ENCODE measurements around the gene SYT15B.
"Not testable (repeated sequence)": the region's sequence is repeated elsewhere in the genome, so short reads cannot be mapped to it uniquely, and the experiment has no call there.

The SYT15B gene

GRCh38 chr10:47763554-47764175 is at the start of gene SYT15B:
TSS of gene SYT15B (minus strand) at chr10:47763592. CDS start at chr10:47762640, 952 bp downstream.
- DNase-seq, result not testable (repeated sequence)

DNA sequence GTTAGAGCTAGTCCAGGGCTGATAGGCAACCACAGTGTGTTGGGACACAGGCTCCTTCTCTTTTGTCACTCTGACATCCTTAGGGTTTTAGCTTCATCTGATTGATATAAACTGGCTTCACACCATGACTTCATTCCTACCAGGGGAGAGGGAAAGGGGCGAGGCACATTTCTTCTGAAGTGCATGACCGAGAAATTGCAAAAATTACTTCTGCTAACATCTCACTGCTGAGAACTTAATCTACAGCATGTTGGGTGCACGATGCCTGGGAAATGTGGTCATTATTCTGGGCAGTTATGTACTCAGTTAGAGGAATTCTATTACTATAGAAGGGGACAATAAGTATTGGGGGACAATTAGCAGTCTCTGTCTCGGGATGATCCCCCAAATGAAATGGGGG is 16.2 kb upstream of the SYT15B start:
- DNase-seq, result not testable (repeated sequence)

DNA sequence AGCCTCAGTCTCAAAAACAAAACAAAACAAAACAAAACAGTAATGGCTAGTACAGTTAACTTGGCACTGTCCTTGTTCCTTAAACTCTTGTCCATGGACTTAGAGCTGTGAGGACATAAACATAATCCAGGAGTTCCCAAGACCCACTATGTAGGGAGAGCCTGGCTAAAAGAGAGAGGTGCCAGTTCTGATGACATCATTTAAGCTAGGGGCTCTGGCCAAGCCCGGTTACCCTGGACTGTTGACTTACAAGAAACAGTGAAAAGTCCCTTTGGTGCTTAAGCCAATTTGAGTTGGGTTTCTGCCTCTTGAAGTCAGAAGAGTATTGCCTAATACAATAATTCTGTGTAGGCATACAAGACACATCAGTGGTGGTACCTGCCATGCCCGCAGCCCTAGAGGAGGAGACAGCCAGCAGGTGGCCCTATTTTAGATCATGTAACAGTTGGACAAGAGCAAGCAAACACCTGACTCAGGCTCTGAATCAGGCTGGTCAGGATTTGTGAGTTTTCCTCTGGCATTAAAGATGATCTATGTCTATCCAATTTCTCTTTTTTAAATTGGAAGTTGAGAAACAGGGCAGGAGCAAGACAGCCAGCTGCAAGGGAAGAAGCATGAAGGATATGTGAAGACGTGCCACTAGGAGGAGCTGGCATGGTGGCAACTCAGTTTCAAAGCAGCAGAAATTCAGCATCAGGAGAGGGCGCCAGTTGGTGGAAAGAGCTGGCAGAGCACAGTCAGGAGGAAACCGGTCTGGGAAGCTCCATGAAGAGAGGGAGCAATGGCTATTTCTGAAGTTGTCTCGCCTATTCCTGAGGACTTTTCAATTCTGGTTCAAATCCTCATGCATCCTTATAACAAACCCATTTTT is 12.2 kb upstream of the SYT15B start:
- DNase-seq, result not testable (repeated sequence)

GRCh38 chr10:47770745-47771144 is 7.4 kb upstream of the SYT15B start:
- DNase-seq, result not testable (repeated sequence)

DNA sequence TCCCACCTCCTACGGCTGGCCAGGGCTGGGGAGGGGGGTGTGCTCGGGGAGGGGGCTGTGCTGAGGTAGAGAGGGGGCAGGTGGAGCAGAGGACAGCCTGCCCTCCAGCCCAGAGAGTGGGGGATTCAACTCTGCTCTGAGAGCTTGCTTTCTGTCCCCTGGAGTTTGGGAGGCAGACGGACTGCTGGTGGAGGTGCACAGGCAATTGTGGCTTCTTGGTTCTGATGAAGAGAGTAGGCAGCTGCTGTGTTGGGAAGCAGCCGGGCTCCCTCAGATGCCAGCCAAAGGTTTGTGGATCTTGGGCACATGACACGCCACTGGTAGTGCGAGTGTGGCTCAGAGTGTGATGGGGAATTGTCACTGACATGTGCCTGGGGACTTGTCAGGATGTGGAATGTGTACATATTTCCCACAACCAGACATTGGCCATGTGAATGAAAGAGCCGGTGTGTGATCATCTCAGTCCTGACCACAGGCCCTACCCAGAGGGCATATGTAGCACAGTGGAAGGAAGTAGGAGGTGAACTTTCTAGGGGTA is 5.3 kb upstream of the SYT15B start:
- DNase-seq, result not testable (repeated sequence)

- DNase-seq, result not testable (repeated sequence)
These were observed 4.7 kb upstream of the SYT15B start for GRCh38 chr10:47768085-47768484.

DNA sequence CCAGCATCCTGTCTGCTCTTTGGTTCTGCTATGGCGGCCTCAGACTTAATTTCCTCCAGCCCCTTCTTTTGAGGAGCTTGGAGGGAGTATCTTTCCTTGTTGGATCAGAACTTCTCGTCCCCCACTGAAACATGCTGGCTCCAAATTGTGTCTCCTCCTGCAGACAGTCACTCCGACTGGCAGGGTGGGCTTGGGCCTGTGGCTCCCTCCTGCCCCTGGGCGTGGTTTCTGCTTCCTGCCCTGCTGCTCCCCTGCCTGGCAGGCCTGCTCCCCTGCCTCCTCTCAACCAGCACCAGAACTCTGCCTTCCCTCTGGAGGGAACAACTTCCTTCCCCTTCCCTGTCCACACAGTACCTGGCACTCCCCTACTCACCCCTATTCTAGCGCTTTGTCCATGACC is 3.8 kb upstream of the SYT15B start:
- not testable (repeated sequence) for DNase-seq

DNA sequence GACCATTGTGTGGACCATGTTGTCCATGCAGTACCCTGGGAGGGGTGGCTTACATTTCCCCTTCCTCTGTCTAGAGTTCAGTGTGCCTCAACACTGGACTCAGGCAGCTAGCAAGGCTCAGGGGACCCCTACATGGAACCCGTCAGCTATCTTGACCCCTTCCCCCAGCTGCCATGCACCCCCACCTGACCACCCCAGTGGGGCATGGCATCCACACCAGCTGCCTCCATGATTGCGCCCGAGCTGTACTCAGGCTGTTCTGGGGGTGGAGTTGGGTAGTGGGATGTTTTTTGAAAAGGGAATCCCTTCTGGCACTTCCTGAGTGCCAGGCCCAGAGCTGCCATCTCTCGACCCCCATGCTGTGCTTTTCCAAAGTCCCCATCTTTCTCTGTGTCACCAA is 1.8 kb upstream of the SYT15B start:
- not testable (repeated sequence) for DNase-seq

DNA sequence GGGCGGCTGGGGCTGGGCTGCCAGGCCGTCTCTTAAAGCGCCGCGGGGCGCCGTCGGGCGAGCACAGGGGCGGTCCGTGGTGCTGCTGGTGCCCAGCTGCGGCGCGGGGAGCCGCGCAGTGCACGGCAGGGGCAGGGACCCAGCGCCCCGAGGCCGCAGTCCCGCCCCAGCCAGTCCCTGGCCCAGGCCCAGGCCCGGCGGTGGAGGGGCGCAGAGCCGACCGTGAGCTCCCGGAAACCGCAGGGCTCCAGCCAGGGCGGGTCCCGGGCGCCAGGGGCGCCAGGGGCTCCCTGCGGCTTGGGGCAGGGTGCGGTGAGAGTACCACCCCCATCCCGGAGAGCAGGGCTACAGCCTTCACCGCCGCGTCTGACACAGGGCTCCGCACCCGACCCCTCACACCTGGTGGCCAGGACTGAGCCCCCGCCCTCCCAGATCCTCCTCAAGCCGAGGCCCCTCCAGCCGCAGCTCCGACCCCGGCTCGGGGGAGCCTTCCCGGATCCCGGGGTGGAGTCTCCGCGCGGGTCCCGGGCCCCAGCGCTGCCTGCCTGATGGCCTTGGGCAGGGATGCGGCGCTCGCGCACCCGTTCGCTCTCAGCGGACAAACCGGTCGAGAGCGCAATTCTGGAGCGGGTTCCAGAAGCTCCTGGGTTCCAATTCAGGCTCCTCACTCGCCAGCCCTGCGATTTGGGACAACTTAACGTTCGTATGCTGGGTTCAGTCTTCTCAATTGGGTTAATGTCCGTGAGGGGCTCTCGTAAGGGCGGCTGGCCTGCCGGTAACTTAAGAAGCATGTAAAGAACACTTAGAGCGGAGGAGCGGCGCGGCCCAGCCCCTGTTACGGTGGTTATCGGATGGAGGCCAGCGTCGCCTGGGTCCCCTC is 478 bp downstream of the SYT15B start:
- not testable (repeated sequence) for DNase-seq

- DNase-seq, result not testable (repeated sequence)
These were observed 4.5 kb downstream of the SYT15B start for GRCh38 chr10:47758855-47759254.

DNA sequence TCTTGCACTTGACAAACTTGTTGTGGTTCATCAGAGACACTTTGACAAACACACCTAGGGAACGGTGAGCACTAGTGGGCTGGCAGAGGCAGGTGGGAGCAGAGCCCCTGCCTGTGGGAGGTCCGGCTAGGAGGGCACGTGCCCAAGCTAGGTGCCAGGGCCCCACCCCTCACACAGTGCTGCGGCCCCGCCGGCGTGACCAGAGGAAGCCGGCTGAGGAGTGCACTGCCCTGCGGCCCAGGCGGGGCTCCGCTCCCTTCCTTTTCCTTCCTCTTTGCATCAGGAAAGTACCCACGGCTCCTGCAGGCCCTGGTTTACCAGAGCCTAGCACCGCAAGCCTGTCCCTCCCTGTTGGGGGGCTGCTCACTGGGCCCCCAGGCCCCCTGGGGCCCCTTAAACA is 7.2 kb downstream of the SYT15B start:
- DNase-seq, result not testable (repeated sequence)

DNA sequence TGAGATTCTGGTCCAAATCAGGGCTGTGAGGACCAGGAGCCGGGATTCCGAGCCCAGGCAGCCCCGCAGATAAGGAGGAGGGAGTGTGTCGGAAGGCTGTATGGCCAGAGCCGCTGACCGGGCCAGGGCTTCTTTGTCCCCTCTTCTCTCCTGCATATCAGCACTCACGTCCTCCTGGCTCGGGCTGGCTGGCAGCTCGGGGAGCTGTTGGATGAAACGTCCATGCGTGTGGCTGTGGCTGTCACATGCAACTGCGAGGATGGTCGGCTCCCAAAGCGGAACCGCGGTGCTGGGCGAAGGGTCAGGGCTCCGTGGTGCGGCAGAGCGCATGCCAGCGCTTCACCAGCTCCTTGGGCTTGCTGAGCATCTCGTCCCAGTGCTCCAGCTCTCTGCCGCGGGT is 9.5 kb downstream of the SYT15B start:
- not testable (repeated sequence) for DNase-seq

- DNase-seq, result not testable (repeated sequence)
These were observed 10.2 kb downstream of the SYT15B start for GRCh38 chr10:47753176-47753575.

DNA sequence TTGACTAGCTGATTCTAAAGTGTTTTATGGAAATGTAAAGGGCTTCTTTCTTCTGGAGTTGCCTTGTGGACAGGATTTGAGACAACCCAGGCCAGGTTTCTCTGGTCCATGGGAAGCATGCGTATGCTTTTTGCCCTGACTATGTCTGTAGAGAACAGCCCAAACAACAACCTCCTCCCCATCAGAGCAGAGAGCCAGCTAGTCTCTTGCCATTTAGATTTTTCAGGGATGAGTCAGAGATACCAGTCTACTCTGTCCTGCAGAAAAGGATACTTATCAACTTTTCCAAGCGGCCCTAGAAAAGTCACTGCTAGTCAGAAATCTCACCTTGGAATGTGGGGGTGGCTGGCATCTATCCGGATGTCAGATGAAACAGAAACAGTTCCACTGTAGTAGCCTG is 11.6 kb downstream of the SYT15B start:
- not testable (repeated sequence) for DNase-seq

GRCh38 chr10:47750360-47750759 is 13.0 kb downstream of the SYT15B start:
- DNase-seq, result not testable (repeated sequence)

DNA sequence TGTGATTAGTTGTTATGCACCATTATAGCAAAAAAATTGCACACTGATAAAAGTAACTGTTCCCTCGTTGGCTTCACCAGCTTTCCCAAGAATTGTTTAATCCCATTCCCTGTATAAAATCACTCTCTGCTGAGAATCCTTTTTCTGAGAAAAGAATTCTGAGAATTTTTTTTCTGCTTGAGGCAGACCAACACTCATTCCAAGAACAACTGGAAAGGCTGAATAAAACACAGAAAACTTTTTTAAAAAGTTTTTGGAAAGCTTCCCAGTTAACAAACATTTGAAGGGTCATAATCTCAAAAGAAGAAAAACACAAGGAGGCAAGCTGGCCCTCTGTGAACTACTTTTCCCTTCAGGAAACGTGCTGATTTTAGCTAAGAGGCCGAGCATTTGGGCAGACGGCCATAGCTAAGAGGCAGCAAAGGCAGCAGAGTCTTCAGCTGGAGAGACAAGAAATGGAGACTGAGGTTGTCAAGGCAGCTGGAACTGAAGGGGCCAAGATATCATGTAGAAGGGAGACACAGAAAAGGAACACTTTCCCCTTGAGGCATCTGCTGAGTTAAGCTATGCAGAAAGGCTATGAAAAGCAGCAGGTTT is 16.5 kb downstream of the SYT15B start:
- DNase-seq, result not testable (repeated sequence)

GRCh38 chr10:47744881-47745280 is 18.5 kb downstream of the SYT15B start:
- not testable (repeated sequence) for DNase-seq

GRCh38 chr10:47743611-47744550 is 19.5 kb downstream of the SYT15B start:
- DNase-seq, result peak; percentile 15

DNA sequence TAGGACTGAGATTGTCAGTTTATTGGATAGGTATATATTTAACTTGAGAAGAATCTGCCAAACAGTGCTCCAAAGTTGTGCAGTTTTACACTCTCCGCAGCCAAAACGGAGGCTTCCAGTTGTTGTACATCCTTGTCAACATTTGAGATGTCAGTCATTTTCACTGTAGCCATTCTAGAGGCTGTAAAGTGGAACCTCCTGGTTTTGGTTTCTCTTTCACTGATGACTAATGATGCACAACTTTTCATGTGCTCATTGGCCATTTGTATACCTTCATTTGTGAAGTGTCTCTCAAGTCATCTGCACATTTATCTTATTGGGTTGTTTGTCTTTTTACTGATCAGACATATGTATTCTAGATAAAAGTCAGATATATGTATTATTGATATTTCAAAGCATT is 22.5 kb downstream of the SYT15B start:
- not testable (repeated sequence) for DNase-seq

DNA sequence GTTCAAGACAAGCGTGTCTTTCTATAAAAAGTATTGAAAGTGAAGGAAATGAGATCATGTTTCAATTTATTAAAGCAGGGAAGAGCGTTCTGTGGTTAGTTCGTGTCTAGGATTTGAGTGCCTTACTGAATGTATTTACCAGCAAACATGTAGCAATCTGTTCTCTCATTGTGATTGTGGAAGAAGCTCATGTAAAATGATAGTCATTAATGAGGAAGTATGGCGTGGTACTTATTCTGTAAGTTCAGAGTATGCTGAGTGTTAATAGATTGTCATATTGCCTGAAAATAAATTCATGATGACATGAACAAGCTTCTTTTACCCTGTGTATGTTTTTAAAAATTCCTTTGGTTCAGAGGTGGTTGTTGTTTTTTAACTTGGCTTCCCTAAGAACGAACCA is 32.5 kb downstream of the SYT15B start:
- DNase-seq, result not testable (repeated sequence)

DNA sequence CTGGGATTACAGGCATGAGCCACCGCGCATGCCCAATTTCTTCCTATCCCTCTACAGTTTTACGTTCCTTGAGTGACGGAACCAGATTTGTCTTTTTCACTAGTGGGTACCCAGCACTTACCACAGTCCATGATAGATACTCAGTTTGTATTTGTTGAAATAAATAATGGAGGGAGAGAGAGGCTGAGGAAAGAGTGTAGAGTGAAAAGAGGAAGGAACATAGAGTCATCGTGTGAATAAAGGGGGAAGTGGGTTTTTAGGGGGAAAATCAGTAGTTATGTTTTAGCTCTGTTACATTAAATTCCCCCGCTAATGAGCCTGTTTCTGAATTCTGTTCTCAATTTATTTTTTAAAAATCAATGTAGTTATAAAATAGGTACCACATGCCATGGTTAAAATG is 37.7 kb downstream of the SYT15B start:
- DNase-seq, result not testable (repeated sequence)

All from stimulated activated CD4-positive, alpha-beta T cell treated with anti-CD3 and anti-CD28 coated beads, Interleukin-12 subunit alpha, Interleukin-12 subunit beta, amount 100 ng/mL, for 4 hours (primary cell).